Stimulated activated naive CD8-positive, alpha-beta T cell treated with anti-CD3 and anti-CD28 coated beads, Interleukin-15, Interleukin-2, amounts not matched to agents 100 ng/mL and 50 ng/mL, for 24 hours (primary cell): ENCODE data around the gene ZNF208.
"Not testable (repeated sequence)": the region's sequence is repeated elsewhere in the genome, so short reads cannot be mapped to it uniquely, and the experiment has no call there.

Experiments
- H3K27ac Mint-ChIP-seq: one replicate; pipeline ENCODE4 v1.8.0; 2021; ENCODE audit warnings: mild to moderate bottlenecking, mixed read lengths
- H3K27me3 Mint-ChIP-seq: one replicate; pipeline ENCODE4 v1.8.0; 2021; ENCODE audit warnings: mixed read lengths
- H3K36me3 Mint-ChIP-seq: one replicate; pipeline ENCODE4 v1.8.0; 2021; ENCODE audit warnings: low read depth, mixed read lengths
- H3K4me1 Mint-ChIP-seq: one replicate; pipeline ENCODE4 v1.8.0; 2021; ENCODE audit warnings: low read depth, mixed read lengths
- H3K4me3 Mint-ChIP-seq: one replicate; pipeline ENCODE4 v1.8.0; 2021; ENCODE audit warnings: mild to moderate bottlenecking, mixed read lengths
- H3K9me3 Mint-ChIP-seq: one replicate; pipeline ENCODE4 v1.8.0; 2021; ENCODE audit warnings: mixed read lengths

The ZNF208 gene

GRCh38 chr19:22010437-22011143, at the start of gene ZNF208:
ZNF208 (minus strand) TSS chr19:22010943; CDS start chr19:22010794, 149 bp downstream.
- peaks cover 10% of the 10 kb centered on the region for H3K36me3 Mint-ChIP-seq
- H3K4me1 Mint-ChIP-seq, H3K27ac Mint-ChIP-seq: not testable (repeated sequence)
- H3K9me3 Mint-ChIP-seq = peaks cover 16% of the 10 kb centered on the region
- peak within 1 kb of the TSS; percentile 55 for H3K4me3 Mint-ChIP-seq
- peaks cover 14% of the 10 kb centered on the region for H3K27me3 Mint-ChIP-seq

DNA sequence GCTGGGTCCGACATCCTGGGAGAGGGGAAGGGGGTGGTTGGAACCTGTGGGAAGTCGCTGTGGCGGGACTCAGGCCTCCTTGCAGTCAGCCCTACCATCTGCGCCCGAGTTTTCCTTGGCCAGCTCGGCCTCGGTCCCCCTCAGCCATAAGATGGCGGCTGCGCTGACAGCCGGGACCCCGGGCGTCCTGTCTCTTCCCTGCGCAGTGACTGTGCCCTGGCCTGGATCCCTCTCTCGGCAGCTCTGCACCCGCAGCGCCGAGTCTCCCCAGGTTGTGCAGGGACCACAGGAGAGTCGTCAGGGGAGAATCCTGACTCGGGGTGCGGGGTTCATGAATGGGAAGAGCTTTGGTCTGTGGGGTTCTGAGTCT, 41.9 kb upstream of the ZNF208 start:
- H3K4me3 Mint-ChIP-seq = peak overlapping the region; percentile 89
- H3K36me3 Mint-ChIP-seq = peaks cover 9% of the 10 kb centered on the region
- no peaks in the 10 kb centered on the region for H3K4me1 Mint-ChIP-seq
- H3K9me3 Mint-ChIP-seq = peaks cover 12% of the 10 kb centered on the region
- H3K27ac Mint-ChIP-seq = peak overlapping the region; percentile 36
- H3K27me3 Mint-ChIP-seq = no peaks in the 10 kb centered on the region

GRCh38 chr19:22041151-22041550, 30.4 kb upstream of the ZNF208 start:
- not testable (repeated sequence) for H3K4me3 Mint-ChIP-seq, H3K36me3 Mint-ChIP-seq, H3K27me3 Mint-ChIP-seq, H3K27ac Mint-ChIP-seq, H3K4me1 Mint-ChIP-seq
- peaks cover 11% of the 10 kb centered on the region for H3K9me3 Mint-ChIP-seq

DNA sequence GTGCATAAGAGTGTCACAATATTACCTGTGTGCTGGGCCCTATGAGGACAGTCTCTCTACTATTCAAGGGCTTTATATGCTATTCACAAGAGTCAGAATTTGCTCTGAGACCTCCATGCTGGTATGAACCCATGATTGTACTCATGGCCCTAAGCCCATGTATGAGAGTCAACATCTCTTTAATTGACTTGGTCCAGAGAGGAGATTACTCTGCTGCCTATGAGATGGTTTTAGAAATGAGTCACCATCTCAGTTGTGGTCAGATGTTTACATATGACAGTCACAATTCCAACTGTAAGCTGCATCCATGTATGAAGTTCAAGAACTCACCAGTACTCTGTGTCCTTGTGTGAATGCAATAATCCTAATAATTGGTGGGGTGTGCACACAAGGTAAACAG, 19.9 kb upstream of the ZNF208 start:
- Mint-ChIP-seq H3K4me3 (no peak overlapping the region), H3K27me3 (no peaks in the 10 kb centered on the region), H3K4me1 (no peaks in the 10 kb centered on the region), H3K27ac (no peak overlapping the region), H3K36me3 (no peaks in the 10 kb centered on the region), H3K9me3 (peaks cover 24% of the 10 kb centered on the region)

- peaks cover 16% of the 10 kb centered on the region for H3K9me3 Mint-ChIP-seq
- no peaks in the 10 kb centered on the region for H3K27me3 Mint-ChIP-seq
- no peaks in the 10 kb centered on the region for H3K4me1 Mint-ChIP-seq
- no peak overlapping the region for H3K4me3 Mint-ChIP-seq
- H3K36me3 Mint-ChIP-seq = no peaks in the 10 kb centered on the region
- H3K27ac Mint-ChIP-seq = no peak overlapping the region
These were observed 15.9 kb upstream of the ZNF208 start for GRCh38 chr19:22026687-22027086.

- H3K27ac Mint-ChIP-seq, H3K36me3 Mint-ChIP-seq, H3K4me1 Mint-ChIP-seq, H3K27me3 Mint-ChIP-seq, H3K4me3 Mint-ChIP-seq: not testable (repeated sequence)
- H3K9me3 Mint-ChIP-seq = peaks cover 13% of the 10 kb centered on the region
These were observed 14.8 kb upstream of the ZNF208 start for GRCh38 chr19:22025539-22025938.

GRCh38 chr19:21970466-21970865, 40.3 kb downstream of the ZNF208 start:
- Mint-ChIP-seq H3K4me3 (no peak overlapping the region), H3K9me3 (peaks cover 60% of the 10 kb centered on the region), H3K36me3 (peaks cover 38% of the 10 kb centered on the region), H3K4me1 (no peaks in the 10 kb centered on the region), H3K27ac (no peak overlapping the region), H3K27me3 (no peaks in the 10 kb centered on the region)

DNA sequence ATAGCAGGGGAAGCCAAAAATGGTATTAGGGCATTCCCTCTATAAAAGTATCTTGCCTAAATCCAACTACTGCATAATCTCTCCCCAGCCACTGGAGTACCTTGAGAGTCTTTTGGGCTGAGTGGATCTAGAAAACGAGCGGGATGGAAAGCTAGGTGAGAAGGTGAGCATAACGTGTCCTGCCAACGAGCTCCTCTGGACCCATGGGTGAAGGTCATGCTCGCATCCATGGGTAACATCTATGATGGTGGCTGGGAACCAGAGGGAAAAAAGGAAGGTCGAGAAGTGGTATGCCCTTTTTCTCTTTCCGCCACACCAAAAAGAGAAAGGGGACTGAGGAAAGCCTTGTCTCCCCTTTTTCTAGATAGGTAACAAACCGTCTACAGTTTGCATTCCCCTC, 63.0 kb downstream of the ZNF208 start:
- Mint-ChIP-seq H3K27ac (no peak overlapping the region), H3K27me3 (no peaks in the 10 kb centered on the region), H3K36me3 (peaks cover 9% of the 10 kb centered on the region), H3K4me1 (no peaks in the 10 kb centered on the region), H3K4me3 (no peak overlapping the region), H3K9me3 (peaks cover 30% of the 10 kb centered on the region)

DNA sequence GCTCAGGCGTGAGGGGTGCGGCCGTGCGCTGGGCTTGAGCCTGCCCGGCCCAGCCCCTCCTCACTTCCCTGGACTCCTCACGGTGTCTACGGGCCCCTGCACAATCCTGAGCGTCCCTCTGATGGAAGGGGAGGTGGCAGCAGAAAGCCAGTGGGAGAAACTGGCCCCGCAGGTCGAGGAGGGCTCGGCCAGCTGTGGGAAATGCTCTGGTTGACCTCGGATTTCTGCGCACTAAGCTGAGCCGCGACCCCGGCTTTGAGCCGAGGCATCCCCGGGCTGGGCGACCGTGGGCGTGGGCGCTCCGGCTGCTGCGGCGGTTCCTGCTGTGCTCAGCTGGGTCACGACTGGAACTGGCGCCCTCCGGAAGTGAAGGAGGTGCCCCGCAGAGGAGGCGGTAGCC, 70.1 kb downstream of the ZNF208 start:
- H3K27me3 Mint-ChIP-seq = no peaks in the 10 kb centered on the region
- no peaks in the 10 kb centered on the region for H3K36me3 Mint-ChIP-seq
- H3K27ac Mint-ChIP-seq = no peak overlapping the region
- H3K4me3 Mint-ChIP-seq = no peak overlapping the region
- no peaks in the 10 kb centered on the region for H3K4me1 Mint-ChIP-seq
- peaks cover 14% of the 10 kb centered on the region for H3K9me3 Mint-ChIP-seq

GRCh38 chr19:21934593-21934992, 76.2 kb downstream of the ZNF208 start:
- H3K27ac Mint-ChIP-seq = no peak overlapping the region
- H3K27me3 Mint-ChIP-seq = no peaks in the 10 kb centered on the region
- no peaks in the 10 kb centered on the region for H3K4me1 Mint-ChIP-seq
- no peaks in the 10 kb centered on the region for H3K36me3 Mint-ChIP-seq
- H3K9me3 Mint-ChIP-seq = peaks cover 13% of the 10 kb centered on the region
- H3K4me3 Mint-ChIP-seq = no peak overlapping the region

- H3K36me3 Mint-ChIP-seq = no peaks in the 10 kb centered on the region
- H3K27ac Mint-ChIP-seq = no peak overlapping the region
- H3K9me3 Mint-ChIP-seq = peaks cover 14% of the 10 kb centered on the region
- H3K27me3 Mint-ChIP-seq = no peaks in the 10 kb centered on the region
- no peak overlapping the region for H3K4me3 Mint-ChIP-seq
- no peaks in the 10 kb centered on the region for H3K4me1 Mint-ChIP-seq
These were observed 76.6 kb downstream of the ZNF208 start for GRCh38 chr19:21934131-21934530.

DNA sequence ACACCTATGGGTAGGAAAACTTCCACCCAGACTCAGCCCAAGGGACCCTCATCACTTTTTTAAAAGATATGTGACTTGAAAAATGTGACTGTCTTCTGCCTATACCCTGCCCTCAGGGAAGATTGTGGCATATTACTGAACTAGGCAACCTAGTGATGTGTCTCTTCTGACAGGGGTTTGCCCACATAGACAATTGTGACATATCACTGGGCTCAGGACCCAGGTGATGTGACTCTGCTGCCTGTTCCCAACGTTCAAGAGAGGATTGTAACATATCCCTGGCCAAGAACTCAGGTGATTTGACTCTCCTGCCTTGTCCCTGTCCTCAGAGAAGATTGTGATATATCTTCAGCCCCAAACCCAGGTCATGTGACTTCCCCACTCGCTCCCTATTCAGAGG, 88.5 kb downstream of the ZNF208 start:
- Mint-ChIP-seq H3K27ac (no peak overlapping the region), H3K4me3 (no peak overlapping the region), H3K9me3 (peaks cover 45% of the 10 kb centered on the region), H3K27me3 (peaks cover 3% of the 10 kb centered on the region), H3K36me3 (no peaks in the 10 kb centered on the region), H3K4me1 (no peaks in the 10 kb centered on the region)

GRCh38 chr19:21921691-21922180, 89.0 kb downstream of the ZNF208 start:
- H3K36me3 Mint-ChIP-seq = no peaks in the 10 kb centered on the region
- peaks cover 51% of the 10 kb centered on the region for H3K9me3 Mint-ChIP-seq
- no peak overlapping the region for H3K27ac Mint-ChIP-seq
- no peak overlapping the region for H3K4me3 Mint-ChIP-seq
- H3K27me3 Mint-ChIP-seq = peaks cover 3% of the 10 kb centered on the region
- no peaks in the 10 kb centered on the region for H3K4me1 Mint-ChIP-seq

DNA sequence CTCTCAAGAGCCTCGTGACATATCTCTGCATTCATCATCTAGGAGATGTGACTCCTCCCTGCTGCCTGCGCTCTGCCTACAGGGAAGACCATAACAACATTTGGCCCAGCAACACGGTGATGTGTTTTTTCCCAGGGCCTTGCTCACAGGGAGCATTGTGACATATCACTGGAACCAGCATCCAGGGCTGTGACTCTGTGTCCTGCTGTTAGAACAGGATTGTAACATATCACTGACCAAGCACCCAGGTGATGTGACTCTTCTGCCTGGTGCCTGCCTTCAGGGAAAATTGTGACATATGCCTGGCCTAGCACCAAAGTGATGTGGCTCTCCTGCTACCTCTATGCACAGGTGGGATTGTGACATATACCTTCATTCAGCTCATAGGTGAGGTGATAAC, 95.3 kb downstream of the ZNF208 start:
- Mint-ChIP-seq H3K9me3 (peaks cover 54% of the 10 kb centered on the region), H3K27ac (no peak overlapping the region), H3K4me1 (no peaks in the 10 kb centered on the region)

DNA sequence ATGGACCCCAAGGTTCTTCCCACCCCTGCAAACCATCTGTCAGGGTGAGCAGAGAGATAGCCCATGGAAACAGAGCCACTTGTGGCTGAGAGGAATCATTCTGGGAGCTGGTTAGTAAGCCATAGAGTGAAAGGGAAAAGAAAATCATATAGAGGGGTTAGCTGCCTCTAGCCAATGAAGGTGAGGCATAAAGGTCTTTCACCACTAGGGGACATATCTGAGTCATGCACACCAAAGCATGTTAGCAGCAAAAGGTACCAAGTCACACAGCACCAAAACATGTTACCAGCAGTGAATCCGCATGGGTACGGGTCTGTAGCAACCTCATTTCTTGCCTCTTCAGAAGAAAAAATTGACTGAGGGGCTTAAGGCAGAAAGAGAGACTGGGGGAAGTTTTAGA, 98.1 kb downstream of the ZNF208 start:
- Mint-ChIP-seq H3K9me3 (peaks cover 44% of the 10 kb centered on the region), H3K27me3 (no peaks in the 10 kb centered on the region), H3K4me3 (no peak overlapping the region), H3K4me1 (no peaks in the 10 kb centered on the region), H3K27ac (no peak overlapping the region), H3K36me3 (no peaks in the 10 kb centered on the region)

More for the DNA sequence above, 95.3 kb downstream of the ZNF208 start:
- Mint-ChIP-seq H3K4me3 (no peak overlapping the region), H3K27me3 (peaks cover 3% of the 10 kb centered on the region), H3K36me3 (no peaks in the 10 kb centered on the region)

DNA sequence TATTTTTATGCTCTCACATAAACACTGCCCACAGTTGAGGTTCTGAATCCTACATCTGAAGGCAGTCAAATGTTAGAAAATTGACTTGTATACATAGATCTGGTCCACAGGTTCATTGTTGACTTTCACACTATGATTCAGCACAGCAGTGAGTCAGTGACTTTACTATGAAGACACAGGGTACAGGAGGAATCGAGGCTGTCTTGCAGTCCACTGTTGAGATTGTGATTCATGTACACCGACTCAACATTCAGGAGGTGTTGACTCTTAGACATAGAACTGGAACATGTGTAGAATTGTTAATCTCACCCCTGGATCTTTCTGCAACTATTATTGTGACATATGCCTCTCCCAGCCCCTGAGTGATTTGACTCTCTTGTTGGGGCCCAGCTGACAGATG, 100.4 kb downstream of the ZNF208 start:
- H3K36me3 Mint-ChIP-seq = no peaks in the 10 kb centered on the region
- H3K27me3 Mint-ChIP-seq = no peaks in the 10 kb centered on the region
- H3K27ac Mint-ChIP-seq = no peak overlapping the region
- H3K9me3 Mint-ChIP-seq = peaks cover 45% of the 10 kb centered on the region
- no peaks in the 10 kb centered on the region for H3K4me1 Mint-ChIP-seq
- H3K4me3 Mint-ChIP-seq = no peak overlapping the region
